Myocyte (in vitro differentiated cells): ENCODE data around the gene TOM1. TPM values are rescaled to one million over a fixed set of nuclear protein-coding genes. Genes with fewer than 3 reads are reported as not detected.

Source experiments
- DNase-seq: peaks from one replicate; pipeline ENCODE4 v3.0.0-alpha.2; 2012; ENCODE audit warnings: low read depth
- total RNA-seq: library from RNA; depleted of rRNA; stranded (reverse); fragments of >200 nt; gene quantifications from 2 replicates; pipeline ENCODE4 v1.2.3, GENCODE V29; 2014

TOM1 gene
- total RNA-seq, 1 donor from 2014 or later: 162 TPM

DNA sequence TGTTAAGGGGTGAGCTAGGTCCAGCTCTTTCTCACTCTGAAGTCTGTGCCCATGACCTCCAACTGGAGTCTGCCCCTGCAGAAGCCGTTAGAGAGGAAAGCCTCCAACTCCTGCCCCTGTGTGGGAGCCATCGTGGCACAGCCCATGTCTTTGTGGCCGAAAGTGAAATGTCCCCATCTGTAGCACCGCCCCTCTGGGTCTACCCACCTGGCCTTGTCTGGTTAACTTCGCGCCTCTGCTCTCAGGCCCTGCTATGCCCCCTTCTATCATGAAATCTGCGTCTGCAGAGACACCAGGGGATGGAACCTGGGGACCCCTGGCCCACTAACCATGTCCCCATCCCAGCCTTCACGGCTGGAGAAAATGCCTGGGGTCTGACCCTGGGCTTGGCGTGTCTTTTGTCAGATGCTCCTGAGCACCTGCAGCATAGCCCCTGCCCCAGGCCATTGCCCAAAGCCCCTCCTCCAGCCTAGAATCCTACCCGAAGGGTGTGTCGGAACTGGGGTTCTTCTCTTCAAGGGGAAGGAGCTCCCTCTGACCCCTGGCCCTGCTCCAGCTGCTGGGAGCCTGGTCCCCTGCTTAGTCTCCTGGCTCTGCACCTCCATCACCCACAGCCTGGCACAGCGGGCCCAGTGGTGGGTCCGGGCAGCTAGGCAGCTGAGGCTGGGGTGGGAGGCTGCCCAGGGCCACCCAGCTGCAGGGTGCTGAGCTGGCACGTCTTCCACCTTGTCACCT is 45.4 kb downstream of the TOM1 start:
- no peak for DNase-seq

- no peak for DNase-seq
Measured at GRCh38 chr22:35345808-35346505, 46.3 kb downstream of the TOM1 start.

GRCh38 chr22:35346596-35347220 is 47.0 kb downstream of the TOM1 start:
- DNase-seq: no peak

GRCh38 chr22:35347462-35347861 is 47.8 kb downstream of the TOM1 start:
- no peak for DNase-seq

DNA sequence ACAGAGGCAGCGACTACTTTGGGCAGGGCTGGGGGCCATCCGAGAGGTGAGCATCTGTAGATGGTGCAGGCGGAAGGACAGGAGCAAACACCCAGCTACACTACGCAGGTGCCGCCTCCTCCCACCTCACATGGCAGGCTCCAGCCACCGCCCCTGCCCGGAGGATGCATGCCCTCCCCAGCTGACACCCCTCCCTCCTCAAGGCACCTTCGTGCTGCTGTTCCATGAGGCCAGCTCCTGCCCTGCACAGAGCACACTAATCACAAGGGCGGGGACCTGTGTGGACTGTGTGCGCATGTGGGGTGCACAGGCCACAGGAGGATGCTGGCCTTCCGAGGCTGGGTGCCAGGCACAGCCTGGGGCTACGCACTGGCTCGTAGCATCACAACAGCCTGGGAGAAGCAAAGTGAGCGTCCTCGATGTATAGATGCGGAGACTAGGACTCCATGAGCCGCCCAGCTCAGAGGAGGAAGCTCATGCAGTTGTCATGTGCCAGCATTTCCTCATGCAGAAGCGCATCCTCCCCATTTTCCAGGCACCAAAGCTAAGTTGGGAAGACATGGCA is 48.4 kb downstream of the TOM1 start:
- no peak for DNase-seq

DNA sequence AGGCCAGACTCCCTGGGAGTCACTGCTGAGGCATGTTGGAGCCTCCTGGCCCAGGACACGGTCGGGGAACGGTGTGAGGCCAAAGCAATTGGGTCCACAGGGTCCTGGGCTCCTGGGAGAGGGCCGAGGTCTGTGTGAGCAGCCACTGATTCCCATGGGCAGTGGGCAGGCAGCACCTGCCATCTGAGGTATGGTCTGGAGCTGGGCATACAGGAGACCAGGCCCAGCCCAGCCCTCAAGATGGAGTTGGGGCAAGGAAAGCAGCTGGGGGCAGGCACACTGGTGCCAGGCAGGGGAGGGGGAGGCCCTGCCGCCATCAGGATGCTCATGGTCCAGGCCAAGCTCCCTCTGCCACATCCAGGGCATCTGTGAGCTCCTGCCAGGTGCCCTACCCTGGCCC is 49.0 kb downstream of the TOM1 start:
- DNase-seq: no peak

DNA sequence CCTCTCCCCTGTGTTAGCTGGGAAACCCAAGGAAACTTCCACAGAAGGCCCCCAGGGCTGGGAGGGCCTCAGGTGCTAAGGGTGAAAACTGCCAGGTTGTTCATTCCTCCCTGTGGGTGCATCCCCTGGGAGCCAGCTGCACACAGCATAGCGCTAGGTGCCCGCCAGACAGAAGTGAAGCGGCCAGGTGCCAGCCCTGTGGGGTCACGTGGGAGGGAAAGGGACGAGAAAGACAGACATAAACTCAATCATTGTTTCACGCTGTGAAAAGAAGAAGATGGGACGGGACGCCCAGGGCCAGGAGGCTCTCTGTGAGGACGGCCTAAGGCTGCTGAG is 49.6 kb downstream of the TOM1 start:
- no peak for DNase-seq

DNA sequence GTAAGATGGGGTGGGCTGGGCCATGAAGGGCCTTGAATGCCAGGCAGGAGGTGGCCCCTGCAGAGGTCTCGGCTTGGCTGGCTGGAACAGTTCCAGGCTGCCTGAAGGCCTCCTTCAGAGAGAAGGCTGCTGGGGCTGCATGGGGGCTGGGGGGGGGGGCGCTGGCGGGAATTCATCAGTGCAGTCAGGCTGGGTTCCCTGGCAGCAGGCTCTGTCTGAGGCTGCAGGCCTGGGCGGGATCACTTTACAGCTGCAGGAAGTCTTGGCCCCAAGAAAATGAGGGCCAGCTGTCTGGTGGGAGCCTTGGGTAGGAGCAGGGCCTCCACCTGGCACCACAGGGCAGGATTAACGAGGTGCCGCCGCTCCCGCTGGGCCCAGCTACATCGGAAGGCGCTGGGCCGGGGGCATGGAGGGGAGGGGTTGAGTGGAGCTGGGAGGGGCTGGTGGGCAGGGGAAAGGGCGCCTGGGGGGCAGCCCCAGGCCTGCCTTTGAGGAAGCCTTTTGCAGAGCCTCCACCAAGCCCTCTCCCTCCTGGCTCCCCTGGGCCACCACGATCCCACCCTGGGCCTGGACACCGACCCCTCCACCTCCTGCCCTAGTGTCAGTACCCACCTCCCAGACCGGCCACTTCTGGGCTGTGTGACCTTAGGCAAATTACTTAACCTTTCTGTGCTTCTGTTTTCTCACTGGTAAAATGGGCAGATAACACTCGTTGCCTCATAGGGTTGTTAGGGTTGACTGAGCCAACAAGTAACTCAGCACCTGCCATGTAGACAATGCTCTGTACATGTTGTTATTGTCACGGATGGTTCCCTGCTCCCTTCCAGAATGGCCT is 50.2 kb downstream of the TOM1 start:
- peak; percentile 77 for DNase-seq

DNA sequence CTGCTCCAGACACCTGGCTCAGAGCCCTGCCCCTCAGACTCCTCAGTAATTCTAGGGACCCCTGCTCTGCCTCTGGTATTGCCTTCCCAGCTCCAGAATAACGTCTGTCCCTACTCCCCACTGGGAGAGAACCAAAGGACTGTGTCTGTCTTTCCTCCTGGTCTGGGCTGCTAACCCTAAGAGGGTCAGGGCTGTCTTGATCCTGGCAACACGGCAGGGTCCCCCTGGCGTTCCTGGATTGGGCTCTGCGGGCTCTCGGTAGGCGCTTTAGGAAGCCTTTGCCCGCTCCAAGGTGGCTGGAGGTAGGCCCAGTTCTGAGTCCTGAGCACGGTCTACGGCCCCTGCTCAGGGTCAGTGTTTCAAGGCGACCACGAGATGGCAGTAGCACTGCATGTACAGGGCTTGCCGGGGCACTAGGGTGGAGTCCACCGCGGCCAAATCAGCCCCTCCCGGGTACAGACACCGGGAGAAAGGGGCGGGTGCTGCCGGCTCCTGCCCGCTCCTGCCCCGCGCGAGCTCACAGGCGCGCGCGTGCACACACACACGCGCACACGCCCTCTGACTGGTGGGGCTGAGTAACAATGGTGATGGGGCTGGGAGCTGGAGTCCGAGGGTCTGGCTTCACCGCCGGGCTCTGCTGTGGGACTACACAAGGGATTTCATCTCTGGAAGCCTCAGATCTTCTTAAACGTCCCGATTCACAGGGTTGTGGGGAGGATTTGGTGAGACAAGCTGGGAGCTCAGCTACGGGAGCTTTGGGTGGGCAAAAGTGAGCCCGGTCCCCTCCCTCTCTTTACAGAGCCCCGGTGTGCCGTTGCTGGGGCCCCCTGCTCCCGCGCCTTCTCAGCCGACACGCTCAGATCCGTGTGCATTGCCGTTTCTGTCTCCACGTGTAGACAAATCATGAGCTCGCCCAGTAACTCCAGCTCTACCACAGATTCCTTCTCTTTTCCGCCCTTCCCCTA is 51.1 kb downstream of the TOM1 start:
- peak; percentile 91 for DNase-seq

GRCh38 chr22:35352214-35353111 is 52.8 kb downstream of the TOM1 start:
- no peak for DNase-seq

GRCh38 chr22:35353318-35353717 is 53.6 kb downstream of the TOM1 start:
- DNase-seq: no peak

GRCh38 chr22:35354068-35354467 is 54.4 kb downstream of the TOM1 start:
- DNase-seq: no peak

- DNase-seq: no peak
Measured at GRCh38 chr22:35357883-35358621, 58.4 kb downstream of the TOM1 start.

DNA sequence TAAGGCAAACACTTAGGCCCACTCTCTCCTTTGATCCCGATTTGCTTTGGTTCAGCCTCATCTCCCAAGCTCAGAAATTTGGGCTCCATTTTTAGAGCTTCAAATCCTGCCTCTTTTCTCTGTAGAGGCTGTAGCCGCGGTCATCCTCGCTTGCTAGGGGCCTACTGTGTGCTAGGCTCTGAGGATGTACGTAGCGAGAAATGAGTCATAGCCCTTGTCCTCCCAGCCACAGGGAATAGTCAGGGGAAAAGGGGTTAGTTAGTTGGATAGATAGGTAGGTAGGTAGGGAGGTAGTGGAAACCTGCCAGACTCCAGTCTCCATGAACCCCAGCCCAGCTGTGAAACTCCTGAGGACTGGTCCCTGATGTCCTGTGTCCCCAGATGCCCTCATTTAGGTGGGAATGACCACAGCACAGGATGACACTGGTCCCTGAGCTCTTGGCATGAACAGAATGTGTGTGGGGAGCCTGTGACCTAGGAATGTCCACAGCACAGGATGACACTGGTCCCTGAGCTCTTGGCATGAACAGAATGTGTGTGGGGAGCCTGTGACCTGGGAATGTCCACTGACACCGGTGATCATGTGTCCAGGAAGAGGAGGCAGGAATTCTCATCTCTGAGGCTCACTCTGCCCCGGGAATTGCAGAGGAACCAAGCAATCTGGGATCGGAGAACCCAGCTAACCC is 59.8 kb downstream of the TOM1 start:
- DNase-seq: peak; percentile 70

DNA sequence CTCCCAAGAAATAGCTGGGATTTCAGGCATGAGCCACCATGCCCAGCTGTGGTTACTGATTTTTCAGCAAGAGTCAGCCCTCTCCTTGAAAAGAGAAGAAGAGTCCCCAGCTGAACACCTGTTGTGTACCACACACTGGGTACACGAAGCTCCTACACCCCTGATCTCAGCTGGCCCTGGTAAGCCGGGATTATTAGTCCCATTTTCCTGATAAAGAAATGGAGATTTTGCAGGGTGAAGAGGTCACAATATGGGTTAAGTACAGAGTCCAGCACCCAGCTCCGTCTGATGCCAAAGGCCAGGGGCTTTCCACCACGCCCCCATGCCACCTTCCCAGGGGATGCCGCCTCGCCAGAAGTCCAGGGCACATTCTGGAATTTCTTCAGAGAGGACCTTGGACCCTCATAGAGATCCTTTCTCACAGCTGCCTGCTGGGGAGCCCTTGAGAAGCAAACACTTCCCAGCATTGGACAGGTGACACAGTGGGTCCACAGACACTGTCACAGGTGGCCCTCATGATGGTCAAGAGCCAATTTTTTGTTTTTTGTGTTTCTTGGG is 61.4 kb downstream of the TOM1 start:
- no peak for DNase-seq

DNA sequence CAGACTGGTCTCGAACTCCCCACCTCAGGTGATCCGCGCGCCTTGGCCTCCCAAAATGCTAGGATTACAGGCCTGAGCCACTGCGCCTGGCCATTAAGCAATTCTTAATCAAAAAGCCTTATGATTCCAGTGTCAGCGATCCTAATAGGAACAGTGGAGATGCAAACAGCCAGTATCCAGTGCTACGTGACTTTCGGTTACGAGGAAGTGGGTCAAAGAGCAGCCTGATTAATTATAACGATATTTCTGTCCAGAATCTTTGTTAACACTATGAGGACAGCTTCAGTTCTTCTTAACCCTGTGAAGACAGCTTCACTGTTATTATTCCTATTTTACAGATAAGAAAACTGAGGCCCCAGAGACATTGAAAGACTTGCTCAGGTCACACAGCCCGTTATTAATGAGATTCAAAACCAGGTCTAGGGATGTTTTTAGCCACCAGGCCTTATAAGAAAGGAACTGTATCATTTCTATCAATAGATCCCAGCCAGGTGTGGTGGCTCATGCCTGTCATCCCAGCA is 63.9 kb downstream of the TOM1 start:
- DNase-seq: no peak

GRCh38 chr22:35364230-35364629 is 64.5 kb downstream of the TOM1 start:
- DNase-seq: peak; percentile 69
